ENCODE data around the gene TMEM91.

TMEM91 gene

GRCh38 chr19:41386442-41386841, 10.1 kb downstream of the TMEM91 start:
- no peak overlapping the region for H2AFZ ChIP-seq (ENCODE audit: low read length)
- H3K36me3 ChIP-seq (ENCODE audit: insufficient read depth, low read length): peaks cover 19% of the 10 kb centered on the region; the same call in 1 of the 2 replicates

DNA sequence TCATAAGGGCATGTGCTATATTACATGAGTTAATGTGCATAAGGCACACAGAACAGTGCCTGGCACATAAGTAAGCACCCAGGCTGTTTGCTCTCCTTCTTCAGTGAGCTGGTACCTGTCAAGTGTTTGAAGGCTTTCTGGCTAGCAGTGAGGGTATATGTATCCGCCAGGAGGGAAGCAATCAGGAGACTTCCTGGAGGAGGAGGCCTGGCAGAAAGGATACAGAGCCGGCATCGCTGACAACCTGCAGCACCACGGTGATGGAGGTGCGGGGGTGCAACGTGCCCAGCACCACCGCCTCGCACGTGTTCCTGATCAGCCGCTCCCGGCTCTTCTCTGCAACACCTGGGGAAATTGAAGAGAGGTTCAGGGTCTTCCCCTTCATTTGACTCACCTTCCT, 15.3 kb downstream of the TMEM91 start:
- no peak overlapping the region for H3K4me2 ChIP-seq (ENCODE audit: low read depth, low read length, poor library complexity, severe bottlenecking)
- H3K9me2 ChIP-seq (replicated peaks; ENCODE audit: low read depth, low read length): no peaks in the 10 kb centered on the region
- no peak overlapping the region for H3K4me3 ChIP-seq (ENCODE audit: low read length, poor library complexity, severe bottlenecking)
- no peak overlapping the region for H3K9ac ChIP-seq (ENCODE audit: low read depth, low read length, poor library complexity, severe bottlenecking)
- peaks cover 20% of the 10 kb centered on the region for H3K79me2 ChIP-seq (ENCODE audit: insufficient read depth, low read length)
- H3K27me3 ChIP-seq (ENCODE audit: insufficient read depth, low read length, poor library complexity, severe bottlenecking): no peaks in the 10 kb centered on the region
- no peaks in the 10 kb centered on the region for H3K9me3 ChIP-seq (ENCODE audit: insufficient read depth, low read depth, low read length)
- peaks cover 22% of the 10 kb centered on the region; the same call in 1 of the 2 replicates for H3K36me3 ChIP-seq (ENCODE audit: insufficient read depth, low read length)
- no peak overlapping the region for H2AFZ ChIP-seq (ENCODE audit: low read length)
- peaks cover 8% of the 10 kb centered on the region for H3K4me1 ChIP-seq (ENCODE audit: insufficient read depth, low read length, poor library complexity, severe bottlenecking)
- no peaks in the 10 kb centered on the region for H3F3A ChIP-seq (ENCODE audit: low read depth)
- no peaks in the 10 kb centered on the region for H4K20me1 ChIP-seq (ENCODE audit: insufficient read depth, low read length, poor library complexity, severe bottlenecking)
- TF ChIP-seq EZH2phosphoT487 (IDR thresholded peaks at IDR 0.05; ENCODE audit: borderline replicate concordance): no peak
- TF ChIP-seq, protein P1, sequence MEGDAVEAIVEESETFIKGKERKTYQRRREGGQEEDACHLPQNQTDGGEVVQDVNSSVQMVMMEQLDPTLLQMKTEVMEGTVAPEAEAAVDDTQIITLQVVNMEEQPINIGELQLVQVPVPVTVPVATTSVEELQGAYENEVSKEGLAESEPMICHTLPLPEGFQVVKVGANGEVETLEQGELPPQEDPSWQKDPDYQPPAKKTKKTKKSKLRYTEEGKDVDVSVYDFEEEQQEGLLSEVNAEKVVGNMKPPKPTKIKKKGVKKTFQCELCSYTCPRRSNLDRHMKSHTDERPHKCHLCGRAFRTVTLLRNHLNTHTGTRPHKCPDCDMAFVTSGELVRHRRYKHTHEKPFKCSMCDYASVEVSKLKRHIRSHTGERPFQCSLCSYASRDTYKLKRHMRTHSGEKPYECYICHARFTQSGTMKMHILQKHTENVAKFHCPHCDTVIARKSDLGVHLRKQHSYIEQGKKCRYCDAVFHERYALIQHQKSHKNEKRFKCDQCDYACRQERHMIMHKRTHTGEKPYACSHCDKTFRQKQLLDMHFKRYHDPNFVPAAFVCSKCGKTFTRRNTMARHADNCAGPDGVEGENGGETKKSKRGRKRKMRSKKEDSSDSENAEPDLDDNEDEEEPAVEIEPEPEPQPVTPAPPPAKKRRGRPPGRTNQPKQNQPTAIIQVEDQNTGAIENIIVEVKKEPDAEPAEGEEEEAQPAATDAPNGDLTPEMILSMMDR (conservative IDR thresholded peaks at IDR 0.05; ENCODE audit: low read length): no peak

More at GRCh38 chr19:41386442-41386841, 10.1 kb downstream of the TMEM91 start:
- TF ChIP-seq, protein P1 (conservative IDR thresholded peaks at IDR 0.05; ENCODE audit: low read length): no peak
- TF ChIP-seq EZH2phosphoT487 (IDR thresholded peaks at IDR 0.05; ENCODE audit: borderline replicate concordance): no peak
- no peaks in the 10 kb centered on the region for H3F3A ChIP-seq (ENCODE audit: low read depth)
- no peaks in the 10 kb centered on the region for H3K27me3 ChIP-seq (ENCODE audit: insufficient read depth, low read length, poor library complexity, severe bottlenecking)
- no peaks in the 10 kb centered on the region for H3K4me1 ChIP-seq (ENCODE audit: insufficient read depth, low read length, poor library complexity, severe bottlenecking)
- no peak overlapping the region for H3K4me2 ChIP-seq (ENCODE audit: low read depth, low read length, poor library complexity, severe bottlenecking)
- H3K79me2 ChIP-seq (ENCODE audit: insufficient read depth, low read length): no peaks in the 10 kb centered on the region
- no peaks in the 10 kb centered on the region for H3K9me3 ChIP-seq (ENCODE audit: insufficient read depth, low read depth, low read length)
- no peak overlapping the region for H3K4me3 ChIP-seq (ENCODE audit: low read length, poor library complexity, severe bottlenecking)
- no peaks in the 10 kb centered on the region for H3K9me2 ChIP-seq (replicated peaks; ENCODE audit: low read depth, low read length)
- no peaks in the 10 kb centered on the region for H4K20me1 ChIP-seq (ENCODE audit: insufficient read depth, low read length, poor library complexity, severe bottlenecking)
- no peak overlapping the region for H3K9ac ChIP-seq (ENCODE audit: low read depth, low read length, poor library complexity, severe bottlenecking)

DNA sequence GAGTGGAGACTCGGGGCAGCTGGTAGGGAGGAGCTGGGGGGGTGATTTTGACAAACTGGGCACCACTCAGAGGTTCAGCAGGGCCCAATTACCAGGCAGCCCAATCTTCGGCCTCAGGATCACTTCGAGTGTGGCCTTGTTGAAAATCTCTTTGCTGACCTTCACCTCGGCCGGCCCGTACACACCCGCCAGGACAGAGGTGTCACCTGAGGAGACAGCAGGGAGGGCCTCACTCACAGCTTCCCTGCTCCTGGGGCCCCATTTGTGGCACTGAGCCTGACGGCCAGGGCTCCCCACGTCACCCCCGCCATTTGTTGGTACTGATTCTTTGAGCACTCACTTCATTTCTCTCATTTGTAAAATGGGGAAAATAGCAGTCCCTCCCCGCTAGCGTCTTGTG, 16.4 kb downstream of the TMEM91 start:
- H4K20me1 ChIP-seq (ENCODE audit: insufficient read depth, low read length, poor library complexity, severe bottlenecking): no peaks in the 10 kb centered on the region
- H3K4me1 ChIP-seq (ENCODE audit: insufficient read depth, low read length, poor library complexity, severe bottlenecking): peaks cover 8% of the 10 kb centered on the region
- H3F3A ChIP-seq (ENCODE audit: low read depth): no peaks in the 10 kb centered on the region
- no peak overlapping the region for H3K4me2 ChIP-seq (ENCODE audit: low read depth, low read length, poor library complexity, severe bottlenecking)
- H3K9me3 ChIP-seq (ENCODE audit: insufficient read depth, low read depth, low read length): no peaks in the 10 kb centered on the region
- H3K9me2 ChIP-seq (replicated peaks; ENCODE audit: low read depth, low read length): no peaks in the 10 kb centered on the region
- peaks cover 22% of the 10 kb centered on the region; the same call in 1 of the 2 replicates for H3K36me3 ChIP-seq (ENCODE audit: insufficient read depth, low read length)
- no peaks in the 10 kb centered on the region for H3K27me3 ChIP-seq (ENCODE audit: insufficient read depth, low read length, poor library complexity, severe bottlenecking)
- no peak overlapping the region for H2AFZ ChIP-seq (ENCODE audit: low read length)
- no peak overlapping the region for H3K4me3 ChIP-seq (ENCODE audit: low read length, poor library complexity, severe bottlenecking)
- TF ChIP-seq, protein P1 (conservative IDR thresholded peaks at IDR 0.05; ENCODE audit: low read length): no peak
- no peak for TF ChIP-seq EZH2phosphoT487 (IDR thresholded peaks at IDR 0.05; ENCODE audit: borderline replicate concordance)
- peaks cover 26% of the 10 kb centered on the region for H3K79me2 ChIP-seq (ENCODE audit: insufficient read depth, low read length)
- H3K9ac ChIP-seq (ENCODE audit: low read depth, low read length, poor library complexity, severe bottlenecking): no peak overlapping the region

All from Loucy (cell line).